Measurements from ENCODE around the gene ARSK. TPM values are rescaled to one million over a fixed set of nuclear protein-coding genes. Genes with fewer than 3 reads are reported as not detected.

The ARSK gene
- total RNA-seq, 1 experiment from 2014 or later: 6.0 TPM

DNA sequence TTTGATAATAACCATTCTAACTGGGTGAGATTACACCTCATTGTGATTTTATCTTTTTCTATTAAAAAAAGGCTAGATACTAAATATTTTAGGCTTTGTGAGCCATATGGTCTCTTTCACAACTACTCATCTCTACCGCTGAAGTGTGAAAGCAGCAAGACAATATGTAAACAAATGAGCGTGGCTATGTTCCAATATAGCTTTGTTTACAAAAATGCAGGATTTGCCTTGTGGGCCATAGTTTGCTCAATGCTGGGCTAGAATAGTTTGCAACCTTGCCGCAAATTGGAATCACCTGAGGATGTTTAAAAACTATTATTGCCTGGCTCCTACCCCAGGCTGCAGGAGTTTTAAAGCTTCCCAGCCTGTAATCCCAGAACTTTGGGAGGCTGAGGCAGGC lies 54.8 kb downstream of the ARSK start:
- H3K4me3 ChIP-seq (ENCODE audit: low read depth, low read length, poor library complexity, severe bottlenecking): no peak overlapping the region
- H3K27me3 ChIP-seq (replicated peaks; ENCODE audit: insufficient read depth, low read depth, low read length, poor library complexity): no peaks in the 10 kb centered on the region
- H3K27ac ChIP-seq (ENCODE audit: low read depth, low read length, poor library complexity, severe bottlenecking): no peak overlapping the region
- intact Hi-C loops (cut with micrococcal nuclease; ENCODE audit: unreplicated experiment): no loop called here
- ChIA-PET CTCF (no interaction called here), POLR2A (ENCODE audit: low non-redundant PET) (no interaction called here)
- TF ChIP-seq, protein P1, sequence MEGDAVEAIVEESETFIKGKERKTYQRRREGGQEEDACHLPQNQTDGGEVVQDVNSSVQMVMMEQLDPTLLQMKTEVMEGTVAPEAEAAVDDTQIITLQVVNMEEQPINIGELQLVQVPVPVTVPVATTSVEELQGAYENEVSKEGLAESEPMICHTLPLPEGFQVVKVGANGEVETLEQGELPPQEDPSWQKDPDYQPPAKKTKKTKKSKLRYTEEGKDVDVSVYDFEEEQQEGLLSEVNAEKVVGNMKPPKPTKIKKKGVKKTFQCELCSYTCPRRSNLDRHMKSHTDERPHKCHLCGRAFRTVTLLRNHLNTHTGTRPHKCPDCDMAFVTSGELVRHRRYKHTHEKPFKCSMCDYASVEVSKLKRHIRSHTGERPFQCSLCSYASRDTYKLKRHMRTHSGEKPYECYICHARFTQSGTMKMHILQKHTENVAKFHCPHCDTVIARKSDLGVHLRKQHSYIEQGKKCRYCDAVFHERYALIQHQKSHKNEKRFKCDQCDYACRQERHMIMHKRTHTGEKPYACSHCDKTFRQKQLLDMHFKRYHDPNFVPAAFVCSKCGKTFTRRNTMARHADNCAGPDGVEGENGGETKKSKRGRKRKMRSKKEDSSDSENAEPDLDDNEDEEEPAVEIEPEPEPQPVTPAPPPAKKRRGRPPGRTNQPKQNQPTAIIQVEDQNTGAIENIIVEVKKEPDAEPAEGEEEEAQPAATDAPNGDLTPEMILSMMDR (conservative IDR thresholded peaks at IDR 0.05; ENCODE audit: low read depth, low read length): no peak
- no peak for TF ChIP-seq EZH2 (IDR thresholded peaks at IDR 0.05; ENCODE audit: borderline replicate concordance, low read depth, low read length, poor library complexity, severe bottlenecking)
- DNase-seq (ENCODE audit: low spot score): no peak
- H3K9me3 ChIP-seq (ENCODE audit: low read depth, low read length, poor library complexity, severe bottlenecking): no peaks in the 10 kb centered on the region
- H3K36me3 ChIP-seq (ENCODE audit: insufficient read depth, low read length, poor library complexity, severe bottlenecking): no peaks in the 10 kb centered on the region
- BruUV-seq (replicated peaks): no TSS peak
- H3K4me1 ChIP-seq (ENCODE audit: insufficient read depth, low read length, poor library complexity, severe bottlenecking): no peaks in the 10 kb centered on the region

DNA sequence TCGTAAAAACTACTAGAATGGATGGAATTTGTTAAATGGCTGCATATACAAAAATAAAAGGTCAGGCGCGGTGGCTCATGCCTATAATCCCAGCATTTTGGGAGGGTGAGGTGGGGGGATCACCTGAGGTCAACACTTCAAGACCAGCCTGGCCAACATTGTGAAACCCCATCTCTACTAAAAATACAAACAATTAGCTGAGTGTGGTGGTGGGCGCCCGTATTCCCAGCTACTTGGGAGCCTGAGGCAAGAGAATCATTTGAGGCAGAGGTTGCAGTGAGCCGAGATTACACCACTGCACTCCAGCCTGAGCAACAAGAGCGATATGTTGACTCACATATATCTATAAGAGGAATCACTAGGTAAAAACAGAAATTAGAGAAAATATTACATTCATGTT lies 55.6 kb downstream of the ARSK start:
- Histone ChIP-seq H3K27ac (ENCODE audit: low read depth, low read length, poor library complexity, severe bottlenecking) (no peak overlapping the region), H3K27me3 (replicated peaks; ENCODE audit: insufficient read depth, low read depth, low read length, poor library complexity) (no peaks in the 10 kb centered on the region), H3K9me3 (ENCODE audit: low read depth, low read length, poor library complexity, severe bottlenecking) (no peaks in the 10 kb centered on the region), H3K4me3 (ENCODE audit: low read depth, low read length, poor library complexity, severe bottlenecking) (no peak overlapping the region), H3K4me1 (ENCODE audit: insufficient read depth, low read length, poor library complexity, severe bottlenecking) (no peaks in the 10 kb centered on the region), H3K36me3 (ENCODE audit: insufficient read depth, low read length, poor library complexity, severe bottlenecking) (no peaks in the 10 kb centered on the region)
- BruUV-seq (replicated peaks): no TSS peak
- TF ChIP-seq, protein P1 (conservative IDR thresholded peaks at IDR 0.05; ENCODE audit: low read depth, low read length): no peak
- TF ChIP-seq EZH2 (IDR thresholded peaks at IDR 0.05; ENCODE audit: borderline replicate concordance, low read depth, low read length, poor library complexity, severe bottlenecking): no peak
- POLR2A ChIA-PET (ENCODE audit: low non-redundant PET): no interaction called here
- no peak for DNase-seq (ENCODE audit: low spot score)
- intact Hi-C loops (cut with micrococcal nuclease; ENCODE audit: unreplicated experiment): no loop called here
- CTCF ChIA-PET: no interaction called here

DNA sequence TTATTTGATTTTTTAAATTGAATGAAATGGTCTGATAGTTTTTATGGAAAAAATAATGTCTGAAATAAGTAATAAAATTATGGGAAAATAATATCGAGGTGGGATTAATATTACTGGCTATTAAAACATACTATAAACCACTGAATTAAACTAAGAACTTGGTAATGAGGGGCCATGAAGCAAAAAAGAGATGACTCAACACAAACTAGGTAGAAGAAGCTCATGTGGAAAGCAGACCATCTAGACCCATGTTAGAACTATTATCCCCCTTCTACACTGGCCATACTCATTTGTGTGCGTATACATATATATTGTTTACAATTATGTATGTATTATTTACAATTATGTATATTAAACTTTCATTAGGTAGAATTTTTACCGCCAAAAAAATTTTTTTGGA lies 56.5 kb downstream of the ARSK start:
- Histone ChIP-seq H3K27ac (ENCODE audit: low read depth, low read length, poor library complexity, severe bottlenecking) (no peak overlapping the region), H3K4me1 (ENCODE audit: insufficient read depth, low read length, poor library complexity, severe bottlenecking) (no peaks in the 10 kb centered on the region), H3K9me3 (ENCODE audit: low read depth, low read length, poor library complexity, severe bottlenecking) (no peaks in the 10 kb centered on the region), H3K27me3 (replicated peaks; ENCODE audit: insufficient read depth, low read depth, low read length, poor library complexity) (no peaks in the 10 kb centered on the region), H3K4me3 (ENCODE audit: low read depth, low read length, poor library complexity, severe bottlenecking) (no peak overlapping the region), H3K36me3 (ENCODE audit: insufficient read depth, low read length, poor library complexity, severe bottlenecking) (no peaks in the 10 kb centered on the region)
- TF ChIP-seq, protein P1 (conservative IDR thresholded peaks at IDR 0.05; ENCODE audit: low read depth, low read length): no peak
- TF ChIP-seq EZH2 (IDR thresholded peaks at IDR 0.05; ENCODE audit: borderline replicate concordance, low read depth, low read length, poor library complexity, severe bottlenecking): no peak
- no peak for DNase-seq (ENCODE audit: low spot score)
- intact Hi-C loops (cut with micrococcal nuclease; ENCODE audit: unreplicated experiment): no loop called here
- no TSS peak for BruUV-seq (replicated peaks)
- ChIA-PET POLR2A (ENCODE audit: low non-redundant PET) (no interaction called here), CTCF (no interaction called here)
